Hair follicle dermal papilla cell (primary cell): ENCODE measurements around the gene INCA1. TPM values are rescaled to one million over a fixed set of nuclear protein-coding genes. Genes with fewer than 3 reads are reported as not detected.

ENCODE experiments used
- small RNA-seq: library from RNA; depleted of rRNA; stranded (forward); fragments of <200 nt; gene quantifications from one replicate; pipeline ENCODE3, GENCODE V24; 2012
- total RNA-seq: library from RNA; depleted of rRNA; stranded (reverse); fragments of >200 nt; gene quantifications from 2 replicates; pipeline ENCODE4 v1.2.3, GENCODE V29; 2012

The INCA1 gene, protein sequence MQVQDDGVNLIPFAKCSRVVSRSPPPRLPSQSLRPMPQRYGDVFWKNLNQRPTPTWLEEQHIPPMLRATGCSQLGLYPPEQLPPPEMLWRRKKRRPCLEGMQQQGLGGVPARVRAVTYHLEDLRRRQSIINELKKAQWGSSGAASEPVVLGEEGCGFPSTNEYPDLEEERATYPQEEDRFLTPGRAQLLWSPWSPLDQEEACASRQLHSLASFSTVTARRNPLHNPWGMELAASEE
- 0.32 and 0.85 TPM in 2 replicates for total RNA-seq

DNA sequence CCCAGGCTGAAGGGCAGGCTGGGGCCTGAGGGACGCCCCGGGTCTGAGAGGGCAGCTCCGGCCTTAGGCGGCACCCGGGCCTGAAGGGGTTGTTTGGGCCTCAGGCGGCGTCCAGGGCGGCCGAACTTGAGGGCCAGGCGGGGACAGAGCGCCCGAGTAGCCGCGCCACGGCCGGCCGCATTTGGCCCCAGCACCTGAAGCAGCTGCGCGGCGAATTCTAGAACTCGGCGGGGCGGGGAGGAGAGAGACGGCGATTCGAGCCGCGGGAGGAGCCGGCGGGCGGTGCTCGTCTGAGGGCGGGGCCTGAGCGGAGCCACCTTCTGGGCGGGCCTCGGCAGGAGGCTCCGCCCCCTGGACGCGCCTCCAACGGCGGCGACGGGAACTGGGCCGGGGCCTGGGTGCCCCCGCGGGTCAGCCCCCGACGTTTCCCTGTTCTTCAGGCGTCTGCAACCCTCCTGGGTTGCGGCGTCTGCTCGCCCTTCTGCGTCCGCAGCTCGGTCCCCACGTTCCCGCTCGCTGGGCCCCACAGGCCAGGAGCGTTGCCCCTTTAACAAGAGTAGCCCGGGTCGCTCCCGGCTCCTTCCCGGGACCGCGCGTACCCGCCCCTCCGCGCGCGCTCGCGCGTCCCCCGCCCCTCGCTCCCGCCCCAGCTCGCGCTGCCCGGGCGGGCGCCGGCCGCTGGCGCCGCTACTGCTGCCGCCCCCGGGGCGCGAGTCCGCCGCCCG, at the start of gene INCA1, which contains the start of gene KIF1C:
Gene INCA1, minus strand, starts transcription at position 221 of the 725 bp plus-strand sequence. CDS start 3,085 bp downstream, outside the sequence.
Gene KIF1C, plus strand, starts transcription at position 649 of the 725 bp plus-strand sequence. CDS start 2,297 bp downstream, outside the sequence.

DNA sequence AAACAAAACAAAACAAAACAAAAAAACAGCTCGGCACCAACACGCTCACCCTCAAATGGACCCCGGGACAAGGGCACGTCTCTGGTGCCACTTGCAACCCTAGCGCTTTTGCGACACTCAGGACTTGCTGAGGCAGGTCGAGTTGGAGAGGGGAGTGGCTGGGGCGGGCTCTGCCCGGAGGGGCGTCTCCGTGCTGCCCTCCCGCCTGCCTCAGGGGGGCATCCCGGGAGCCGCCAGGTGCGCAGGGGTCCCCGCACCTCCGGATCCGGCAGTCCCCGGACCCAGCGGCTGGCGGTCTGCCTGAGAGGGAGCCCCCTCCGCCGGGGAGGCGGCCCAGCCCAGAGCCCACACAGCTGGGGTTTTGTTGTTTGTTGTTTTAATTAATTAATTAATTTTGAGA, 38.0 kb upstream of the INCA1 start, which contains the start of gene SLC52A1:
Gene SLC52A1, minus strand, starts transcription at position 112 of the 400 bp plus-strand sequence. CDS start 820 bp downstream, outside the sequence.

GRCh38 chr17:4986951-4987766, 10.2 kb downstream of the INCA1 start, which contains the start of gene CAMTA2:
Gene CAMTA2, minus strand, starts transcription at chr17:4987675. Its CDS starts 1,453 bp downstream, at chr17:4986222.

GRCh38 chr17:4967539-4968485, 29.5 kb downstream of the INCA1 start, which contains the start of gene SPAG7:
Gene SPAG7, minus strand, starts transcription at chr17:4967817. Its CDS starts 13 bp downstream, at chr17:4967804.

GRCh38 chr17:4950746-4951204, 46.5 kb downstream of the INCA1 start, which contains the start of gene ENO3:
Gene ENO3, plus strand, starts transcription at chr17:4951119. Its CDS starts 711 bp downstream, at chr17:4951830.

GRCh38 chr17:4948166-4948930, 49.0 kb downstream of the INCA1 start, which contains the start of gene PFN1:
Gene PFN1, minus strand, starts transcription at chr17:4948530. Its CDS starts 136 bp downstream, at chr17:4948394.

GRCh38 chr17:4939796-4940554, 57.3 kb downstream of the INCA1 start, which contains the start of the genes RNF167 and SLC25A11:
Gene RNF167, plus strand, starts transcription at chr17:4940268. Its CDS starts 642 bp downstream, at chr17:4940910.
Gene SLC25A11, minus strand, starts transcription at chr17:4940046. Its CDS starts 136 bp downstream, at chr17:4939910.

Small RNAs within 50 kb of the gene (small RNA-seq; reads per million reads assigned to genes)
- not detected for gene MIR6864
- gene MIR6865 = not detected

Other genes with a start within 250 kb of the INCA1 start
- not detected in 2 replicates for gene TM4SF5, start 225.6 kb downstream of the INCA1 start, total RNA-seq
- gene VMO1, start 211.2 kb downstream of the INCA1 start, total RNA-seq = 0.16 TPM in 1 of 2 replicates, not detected in the other
- gene GLTPD2, start 208.6 kb downstream of the INCA1 start, total RNA-seq = not detected in 2 replicates
- 82.6 and 119 TPM in 2 replicates for gene PSMB6, start 201.4 kb downstream of the INCA1 start, total RNA-seq
- gene PLD2, start 190.4 kb downstream of the INCA1 start, total RNA-seq = 24.3 and 30.6 TPM in 2 replicates
- 44.8 and 45.9 TPM in 2 replicates for gene MINK1, start 164.2 kb downstream of the INCA1 start, total RNA-seq
- 4.4 and 5.8 TPM in 2 replicates for gene C17orf107, start 98.0 kb downstream of the INCA1 start, total RNA-seq
- gene CHRNE, start 94.4 kb downstream of the INCA1 start, total RNA-seq = 4.7 and 5.8 TPM in 2 replicates
- gene GP1BA, start 65.2 kb downstream of the INCA1 start, total RNA-seq = not detected in 2 replicates
- 42.9 and 49.8 TPM in 2 replicates for gene SLC25A11, start 57.5 kb downstream of the INCA1 start, total RNA-seq
- 18.1 and 20.1 TPM in 2 replicates for gene RNF167, start 57.3 kb downstream of the INCA1 start, total RNA-seq
- 321 and 412 TPM in 2 replicates for gene PFN1, start 49.0 kb downstream of the INCA1 start, total RNA-seq
- gene ENO3, start 46.4 kb downstream of the INCA1 start, total RNA-seq = 0.81 and 3.6 TPM in 2 replicates
- 23.6 and 30.2 TPM in 2 replicates for gene SPAG7, start 29.7 kb downstream of the INCA1 start, total RNA-seq
- 12.3 and 17.7 TPM in 2 replicates for gene CAMTA2, start 9.8 kb downstream of the INCA1 start, total RNA-seq
- 62.3 and 82.3 TPM in 2 replicates for gene KIF1C, start 428 bp upstream of the INCA1 start, total RNA-seq
- 0.32 and 0.36 TPM in 2 replicates for gene SLC52A1, start 37.9 kb upstream of the INCA1 start, total RNA-seq
- gene ZFP3, start 80.9 kb upstream of the INCA1 start, total RNA-seq = 2.7 and 3.1 TPM in 2 replicates
- gene ZNF232, start 114.4 kb upstream of the INCA1 start, total RNA-seq = 4.2 and 4.3 TPM in 2 replicates
- not detected in 2 replicates for gene USP6, start 118.5 kb upstream of the INCA1 start, total RNA-seq
- gene ZNF594, start 194.3 kb upstream of the INCA1 start, total RNA-seq = 7.5 and 9.6 TPM in 2 replicates
- not detected in 2 replicates for gene SCIMP, start 237.3 kb upstream of the INCA1 start, total RNA-seq